ENCODE results near the gene CFAP20DC.

The CFAP20DC gene

GRCh38 chr3:58799271-58799670 lies 250.6 kb downstream of the CFAP20DC start:
- Histone ChIP-seq H2AFZ (ENCODE audit: low read depth, low read length) (no peak overlapping the region), H2BK12ac (ENCODE audit: low read length in 2 of 2) (no peak overlapping the region), H2BK120ac (ENCODE audit: low read depth, low read length) (no peak overlapping the region), H3K9me3 (ENCODE audit: control insufficient read depth, low read length) (no peaks in the 10 kb centered on the region), H3K27me3 (ENCODE audit: control insufficient read depth in 1 of 2, insufficient read depth in 1 of 2, low read length in 2 of 2) (no peaks in the 10 kb centered on the region), H3K79me1 (replicated peaks; ENCODE audit: low read length, poor library complexity, severe bottlenecking) (no peaks in the 10 kb centered on the region), H3K4ac (ENCODE audit: low read depth in 1 of 2, low read length in 2 of 2) (no peak overlapping the region), H3K4me2 (ENCODE audit: low read length, poor library complexity, severe bottlenecking) (no peak overlapping the region), H3K27ac (ENCODE audit: low read length, poor library complexity, severe bottlenecking) (no peak overlapping the region), H4K91ac (ENCODE audit: low read length) (no peak overlapping the region), H2BK5ac (ENCODE audit: low read depth, low read length, poor library complexity, severe bottlenecking) (no peak overlapping the region), H2AK5ac (ENCODE audit: low read length, severe bottlenecking) (no peak overlapping the region), H3K36me3 (ENCODE audit: control insufficient read depth in 1 of 2, insufficient read depth in 2 of 2, low read depth in 1 of 2, low read length in 2 of 2) (no peaks in the 10 kb centered on the region), H3K14ac (ENCODE audit: low read length in 2 of 2) (no peak overlapping the region), H3K9ac (ENCODE audit: low read length) (no peak overlapping the region), H3K18ac (ENCODE audit: low read depth in 1 of 2, low read length in 2 of 2) (no peak overlapping the region), H3K23ac (ENCODE audit: low read length in 2 of 2) (no peak overlapping the region), H4K8ac (ENCODE audit: low read length) (no peak overlapping the region), H3K4me1 (ENCODE audit: control insufficient read depth, insufficient read depth, low read depth, low read length) (no peaks in the 10 kb centered on the region), H3K4me3 (ENCODE audit: insufficient read depth in 1 of 2, low read depth in 1 of 2, low read length in 2 of 2) (no peak overlapping the region), H2BK15ac (ENCODE audit: low read depth, poor library complexity, severe bottlenecking) (no peak overlapping the region)
- DNase-seq = no peak
- 64% methylated on average over 2 of the region's 3 CpGs for WGBS

GRCh38 chr3:58798312-58798711 lies 251.5 kb downstream of the CFAP20DC start:
- Histone ChIP-seq H3K9ac (ENCODE audit: low read length) (no peak overlapping the region), H3K4me1 (ENCODE audit: control insufficient read depth, insufficient read depth, low read depth, low read length) (no peaks in the 10 kb centered on the region), H3K4me3 (ENCODE audit: insufficient read depth in 1 of 2, low read depth in 1 of 2, low read length in 2 of 2) (no peak overlapping the region), H3K9me3 (ENCODE audit: control insufficient read depth, low read length) (no peaks in the 10 kb centered on the region), H3K18ac (ENCODE audit: low read depth in 1 of 2, low read length in 2 of 2) (no peak overlapping the region), H3K4me2 (ENCODE audit: low read length, poor library complexity, severe bottlenecking) (no peak overlapping the region), H3K23ac (ENCODE audit: low read length in 2 of 2) (no peak overlapping the region), H3K27ac (ENCODE audit: low read length, poor library complexity, severe bottlenecking) (no peak overlapping the region), H3K27me3 (ENCODE audit: control insufficient read depth in 1 of 2, insufficient read depth in 1 of 2, low read length in 2 of 2) (no peaks in the 10 kb centered on the region), H3K14ac (ENCODE audit: low read length in 2 of 2) (no peak overlapping the region), H3K79me1 (replicated peaks; ENCODE audit: low read length, poor library complexity, severe bottlenecking) (no peaks in the 10 kb centered on the region), H2BK5ac (ENCODE audit: low read depth, low read length, poor library complexity, severe bottlenecking) (no peak overlapping the region), H2AK5ac (ENCODE audit: low read length, severe bottlenecking) (no peak overlapping the region), H3K36me3 (ENCODE audit: control insufficient read depth in 1 of 2, insufficient read depth in 2 of 2, low read depth in 1 of 2, low read length in 2 of 2) (no peaks in the 10 kb centered on the region), H2AFZ (ENCODE audit: low read depth, low read length) (no peak overlapping the region), H4K8ac (ENCODE audit: low read length) (no peak overlapping the region), H4K91ac (ENCODE audit: low read length) (no peak overlapping the region), H2BK120ac (ENCODE audit: low read depth, low read length) (no peak overlapping the region), H2BK15ac (ENCODE audit: low read depth, poor library complexity, severe bottlenecking) (no peak overlapping the region), H2BK12ac (ENCODE audit: low read length in 2 of 2) (no peak overlapping the region), H3K4ac (ENCODE audit: low read depth in 1 of 2, low read length in 2 of 2) (no peak overlapping the region)
- WGBS = 73% methylated on average over 2 of the region's 2 CpGs
- DNase-seq = no peak

GRCh38 chr3:58794750-58795149 lies 255.1 kb downstream of the CFAP20DC start:
- no peak overlapping the region for H3K14ac ChIP-seq (ENCODE audit: low read length in 2 of 2)

GRCh38 chr3:58793938-58794337 lies 255.9 kb downstream of the CFAP20DC start:
- H2AK5ac ChIP-seq (ENCODE audit: low read length, severe bottlenecking) = no peak overlapping the region

More at GRCh38 chr3:58794750-58795149, 255.1 kb downstream of the CFAP20DC start:
- Histone ChIP-seq H2AK5ac (ENCODE audit: low read length, severe bottlenecking) (no peak overlapping the region), H2BK15ac (ENCODE audit: low read depth, poor library complexity, severe bottlenecking) (no peak overlapping the region), H3K4me3 (ENCODE audit: insufficient read depth in 1 of 2, low read depth in 1 of 2, low read length in 2 of 2) (no peak overlapping the region), H2BK120ac (ENCODE audit: low read depth, low read length) (no peak overlapping the region), H3K27me3 (ENCODE audit: control insufficient read depth in 1 of 2, insufficient read depth in 1 of 2, low read length in 2 of 2) (no peaks in the 10 kb centered on the region), H4K8ac (ENCODE audit: low read length) (no peak overlapping the region), H3K36me3 (ENCODE audit: control insufficient read depth in 1 of 2, insufficient read depth in 2 of 2, low read depth in 1 of 2, low read length in 2 of 2) (no peaks in the 10 kb centered on the region), H3K4me1 (ENCODE audit: control insufficient read depth, insufficient read depth, low read depth, low read length) (no peaks in the 10 kb centered on the region), H2AFZ (ENCODE audit: low read depth, low read length) (no peak overlapping the region), H4K91ac (ENCODE audit: low read length) (no peak overlapping the region), H3K27ac (ENCODE audit: low read length, poor library complexity, severe bottlenecking) (no peak overlapping the region), H3K18ac (ENCODE audit: low read depth in 1 of 2, low read length in 2 of 2) (no peak overlapping the region), H2BK5ac (ENCODE audit: low read depth, low read length, poor library complexity, severe bottlenecking) (no peak overlapping the region), H3K79me1 (replicated peaks; ENCODE audit: low read length, poor library complexity, severe bottlenecking) (no peaks in the 10 kb centered on the region), H3K9ac (ENCODE audit: low read length) (no peak overlapping the region), H3K4ac (ENCODE audit: low read depth in 1 of 2, low read length in 2 of 2) (no peak overlapping the region), H3K9me3 (ENCODE audit: control insufficient read depth, low read length) (no peaks in the 10 kb centered on the region), H2BK12ac (ENCODE audit: low read length in 2 of 2) (no peak overlapping the region), H3K4me2 (ENCODE audit: low read length, poor library complexity, severe bottlenecking) (no peak overlapping the region), H3K23ac (ENCODE audit: low read length in 2 of 2) (no peak overlapping the region)
- DNase-seq = no peak
- WGBS = 100% methylated on average over 2 of the region's 4 CpGs

More at GRCh38 chr3:58793938-58794337, 255.9 kb downstream of the CFAP20DC start:
- H2BK120ac ChIP-seq (ENCODE audit: low read depth, low read length) = no peak overlapping the region
- H3K23ac ChIP-seq (ENCODE audit: low read length in 2 of 2) = no peak overlapping the region
- H2BK15ac ChIP-seq (ENCODE audit: low read depth, poor library complexity, severe bottlenecking) = no peak overlapping the region
- no peak overlapping the region for H3K9ac ChIP-seq (ENCODE audit: low read length)
- 94% methylated on average over 3 of the region's 3 CpGs for WGBS
- H4K8ac ChIP-seq (ENCODE audit: low read length) = no peak overlapping the region
- H3K4me1 ChIP-seq (ENCODE audit: control insufficient read depth, insufficient read depth, low read depth, low read length) = no peaks in the 10 kb centered on the region
- H3K27ac ChIP-seq (ENCODE audit: low read length, poor library complexity, severe bottlenecking) = no peak overlapping the region
- no peak overlapping the region for H2AFZ ChIP-seq (ENCODE audit: low read depth, low read length)
- no peak overlapping the region for H3K18ac ChIP-seq (ENCODE audit: low read depth in 1 of 2, low read length in 2 of 2)
- no peak overlapping the region for H3K4me3 ChIP-seq (ENCODE audit: insufficient read depth in 1 of 2, low read depth in 1 of 2, low read length in 2 of 2)
- no peak overlapping the region for H3K4me2 ChIP-seq (ENCODE audit: low read length, poor library complexity, severe bottlenecking)
- H3K36me3 ChIP-seq (ENCODE audit: control insufficient read depth in 1 of 2, insufficient read depth in 2 of 2, low read depth in 1 of 2, low read length in 2 of 2) = no peaks in the 10 kb centered on the region
- H3K9me3 ChIP-seq (ENCODE audit: control insufficient read depth, low read length) = no peaks in the 10 kb centered on the region
- H3K27me3 ChIP-seq (ENCODE audit: control insufficient read depth in 1 of 2, insufficient read depth in 1 of 2, low read length in 2 of 2) = no peaks in the 10 kb centered on the region
- no peak overlapping the region for H3K4ac ChIP-seq (ENCODE audit: low read depth in 1 of 2, low read length in 2 of 2)
- H2BK12ac ChIP-seq (ENCODE audit: low read length in 2 of 2) = no peak overlapping the region
- DNase-seq = no peak
- no peak overlapping the region for H2BK5ac ChIP-seq (ENCODE audit: low read depth, low read length, poor library complexity, severe bottlenecking)
- no peaks in the 10 kb centered on the region for H3K79me1 ChIP-seq (replicated peaks; ENCODE audit: low read length, poor library complexity, severe bottlenecking)
- no peak overlapping the region for H3K14ac ChIP-seq (ENCODE audit: low read length in 2 of 2)
- no peak overlapping the region for H4K91ac ChIP-seq (ENCODE audit: low read length)
